Left lung (tissue), 10 donors: ENCODE measurements around the gene SMKR1. TPM values are rescaled to one million over a fixed set of nuclear protein-coding genes. Genes with fewer than 3 reads are reported as not detected.

Experiments
- ATAC-seq: fragments of 200-7000 bp; cut with Tn5 transposase; one replicate; pipeline ENCODE4 v1.9.1; 2020; ENCODE audit warnings: moderate library complexity
- DNase-seq, 4 donors: peaks; one replicate each; pipeline ENCODE4 v3.0.0-alpha.2; 2013 to 2020
- H3K27ac ChIP-seq, 2 donors: fragments of 200-600 bp; sonication (generic) in 1 of 2; one replicate each; pipeline versions ENCODE4 v1.5.0 to v1.8.0; 2020 to 2021
- H3K27me3 ChIP-seq, 2 donors: fragments of 200-600 bp; sonication (generic) in 1 of 2; one replicate each; pipeline versions ENCODE4 v1.5.0 to v1.8.0; 2020 to 2021
- H3K36me3 ChIP-seq, 2 donors: fragments of 200-600 bp; sonication (generic) in 1 of 2; one replicate each; pipeline versions ENCODE4 v1.5.0 to v1.8.0; 2020 to 2021
- H3K4me1 ChIP-seq, 2 donors: fragments of 200-600 bp; one replicate each; pipeline ENCODE4 v1.8.0; 2021
- H3K4me3 ChIP-seq, 2 donors: fragments of 200-600 bp; sonication (generic) in 1 of 2; one replicate each; pipeline versions ENCODE4 v1.5.0 to v1.8.0; 2020 to 2021; ENCODE audit warnings: mild to moderate bottlenecking in 1 of 2
- H3K9me3 ChIP-seq, 2 donors: fragments of 200-600 bp; sonication (generic) in 1 of 2; one replicate each; pipeline versions ENCODE4 v1.5.0 to v1.8.0; 2020 to 2021
- intact Hi-C, 2 donors: fragments of 100-400 bp; cut with DNase I; formaldehyde crosslinking; loops; one replicate each; pipeline versions ENCODE4 v1.11.2 to v1.14.2; 2022
- polyA plus RNA-seq, 6 donors: library from polyadenylated mRNA; unstranded; fragments of 120-200 nt; gene quantifications; one replicate each; pipeline ENCODE4 v1.2.1, GENCODE V29; 2013; ENCODE audit not compliant: insufficient read length in 6 of 6
- total RNA-seq, 2 donors: library from RNA; stranded (reverse); fragmentation: NEBNext Ultra II Directional; extraction: Animal tissue kit (Norgen Biotek cat#: 25700); gene quantifications; one replicate each; pipeline ENCODE4 v1.2.1, GENCODE V29; 2021
- TF ChIP-seq, protein P1 (sequence below), 2 donors: fragments of 200-600 bp; sonication (generic) in 1 of 2; IDR thresholded peaks; one replicate each; pipeline versions ENCODE4 v1.5.0 to v1.8.0; 2021; ENCODE audit warnings: antibody characterized with exemption in 2 of 2
- donor health status: DM: no; HTN: yes; CAD: no.
- donor health status: DM: no; HTN: no; CAD: no.

Gene SMKR1
- total and polyA plus RNA-seq, 8 donors = 0.16 to 1.0 (median 0.57) TPM; not detected in 1

DNA sequence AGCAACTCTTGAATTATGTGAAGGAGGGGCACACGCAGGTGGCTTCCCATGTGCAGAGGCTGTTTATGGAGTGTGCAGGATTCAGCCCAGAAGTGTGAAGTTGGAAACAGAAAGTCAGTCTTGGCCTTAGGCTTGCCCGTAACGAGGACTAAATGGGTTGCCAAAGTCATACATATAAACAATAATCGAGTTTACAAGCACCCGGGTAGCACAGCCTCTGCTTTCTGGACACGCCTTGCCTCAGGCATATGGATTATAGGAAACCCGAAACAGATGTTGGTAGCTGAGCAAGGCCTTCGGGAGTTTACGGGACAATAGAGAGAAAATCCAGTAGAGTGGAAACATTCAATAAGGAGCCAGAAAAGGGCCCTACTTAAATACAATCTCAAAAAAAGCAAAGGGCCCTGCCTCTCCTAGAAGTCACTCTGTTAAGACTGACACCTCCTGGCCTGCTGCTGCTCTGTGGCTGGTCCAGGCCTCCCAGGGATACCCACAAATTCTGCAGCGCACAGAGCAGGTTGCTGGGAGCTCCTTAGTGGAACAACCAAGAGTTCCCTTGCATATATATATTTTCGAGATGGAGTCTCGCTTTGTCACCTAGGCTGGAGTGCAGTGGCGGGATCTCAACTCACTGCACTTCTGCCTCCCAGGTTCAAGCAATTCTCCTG is 48.5 kb downstream of the SMKR1 start:
- no peak for ATAC-seq

DNA sequence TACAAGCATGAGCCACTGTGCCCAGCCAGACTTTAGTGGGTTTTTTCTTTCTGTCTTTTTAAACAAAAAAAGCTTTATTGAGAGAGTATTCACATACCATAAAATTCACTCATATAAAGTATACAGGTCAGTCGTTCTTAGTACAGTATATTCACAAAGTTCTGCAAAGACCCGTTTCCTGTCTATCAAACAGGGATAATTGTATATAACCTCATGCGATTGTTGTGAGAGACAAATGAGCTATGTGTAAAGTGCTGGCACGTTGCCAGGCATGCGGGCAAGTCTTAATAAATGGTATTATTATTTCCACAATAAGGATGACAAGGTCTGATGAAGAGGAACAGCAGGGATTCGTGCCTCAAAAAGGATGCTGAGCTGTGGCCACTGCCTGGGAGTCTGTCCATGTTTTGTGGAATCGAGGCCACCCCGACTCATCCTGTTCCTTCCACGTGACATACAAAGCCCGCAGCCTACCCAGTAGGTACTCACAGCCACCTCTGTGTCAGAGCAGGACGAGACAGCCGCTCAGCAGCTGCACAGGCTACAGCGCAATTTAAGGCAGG is 51.6 kb downstream of the SMKR1 start:
- ATAC-seq = no peak
- Histone ChIP-seq H3K36me3 (no peaks in the 10 kb centered on the region), H3K4me1 (no peaks in the 10 kb centered on the region), H3K4me3 (no peak overlapping the region), H3K9me3 (no peaks in the 10 kb centered on the region), H3K27ac (no peak overlapping the region), H3K27me3 (peaks cover 0 to 30% of the 10 kb centered on the region in 2 donors)
- TF ChIP-seq, protein P1, sequence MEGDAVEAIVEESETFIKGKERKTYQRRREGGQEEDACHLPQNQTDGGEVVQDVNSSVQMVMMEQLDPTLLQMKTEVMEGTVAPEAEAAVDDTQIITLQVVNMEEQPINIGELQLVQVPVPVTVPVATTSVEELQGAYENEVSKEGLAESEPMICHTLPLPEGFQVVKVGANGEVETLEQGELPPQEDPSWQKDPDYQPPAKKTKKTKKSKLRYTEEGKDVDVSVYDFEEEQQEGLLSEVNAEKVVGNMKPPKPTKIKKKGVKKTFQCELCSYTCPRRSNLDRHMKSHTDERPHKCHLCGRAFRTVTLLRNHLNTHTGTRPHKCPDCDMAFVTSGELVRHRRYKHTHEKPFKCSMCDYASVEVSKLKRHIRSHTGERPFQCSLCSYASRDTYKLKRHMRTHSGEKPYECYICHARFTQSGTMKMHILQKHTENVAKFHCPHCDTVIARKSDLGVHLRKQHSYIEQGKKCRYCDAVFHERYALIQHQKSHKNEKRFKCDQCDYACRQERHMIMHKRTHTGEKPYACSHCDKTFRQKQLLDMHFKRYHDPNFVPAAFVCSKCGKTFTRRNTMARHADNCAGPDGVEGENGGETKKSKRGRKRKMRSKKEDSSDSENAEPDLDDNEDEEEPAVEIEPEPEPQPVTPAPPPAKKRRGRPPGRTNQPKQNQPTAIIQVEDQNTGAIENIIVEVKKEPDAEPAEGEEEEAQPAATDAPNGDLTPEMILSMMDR (IDR thresholded peaks at IDR 0.05) = no peak
- no peak for DNase-seq
- intact Hi-C loops = no loop called here

More for the DNA sequence above, 48.5 kb downstream of the SMKR1 start:
- Histone ChIP-seq H3K4me1 (no peaks in the 10 kb centered on the region), H3K36me3 (no peaks in the 10 kb centered on the region), H3K27ac (no peak overlapping the region), H3K9me3 (no peaks in the 10 kb centered on the region), H3K27me3 (peaks cover 0 to 21% of the 10 kb centered on the region in 2 donors), H3K4me3 (no peak overlapping the region)
- DNase-seq = no peak
- TF ChIP-seq, protein P1 (IDR thresholded peaks at IDR 0.05) = no peak
- intact Hi-C loops = no loop called here

DNA sequence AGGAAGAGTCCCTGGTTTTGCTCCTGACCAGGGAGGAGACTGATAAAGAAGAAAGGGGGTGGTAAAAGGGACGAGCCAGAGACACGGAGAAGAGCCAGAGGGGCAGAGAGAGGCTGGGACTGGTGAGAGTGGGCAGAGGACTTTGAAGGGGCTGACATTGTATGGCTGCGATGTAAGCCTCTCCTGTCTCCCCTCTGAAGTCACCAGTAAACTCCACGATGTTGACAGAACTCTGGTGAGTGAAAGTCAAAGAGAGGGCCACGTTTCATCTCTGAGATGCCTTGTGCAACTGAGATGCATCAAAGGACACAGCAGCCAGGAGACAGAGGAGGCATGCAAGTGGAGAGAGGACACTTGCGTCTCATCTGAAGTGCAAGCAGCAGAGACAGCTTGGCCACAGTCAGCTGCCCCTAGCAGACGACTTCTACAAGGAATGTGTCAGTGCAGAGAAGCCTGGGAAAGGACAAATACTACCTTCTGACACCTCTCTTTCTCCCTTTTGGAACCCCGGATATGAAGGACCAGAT is 54.3 kb downstream of the SMKR1 start:
- no peaks in the 10 kb centered on the region for H3K9me3 ChIP-seq
- H3K4me3 ChIP-seq = no peak overlapping the region
- DNase-seq (no peak), ATAC-seq (no peak)
- intact Hi-C loops = no loop called here
- H3K4me1 ChIP-seq = peaks cover 0 to 4% of the 10 kb centered on the region in 2 donors
- no peaks in the 10 kb centered on the region for H3K36me3 ChIP-seq
- H3K27ac ChIP-seq = no peak overlapping the region
- H3K27me3 ChIP-seq = peaks cover 0 to 39% of the 10 kb centered on the region in 2 donors
- TF ChIP-seq, protein P1 (IDR thresholded peaks at IDR 0.05) = no peak

DNA sequence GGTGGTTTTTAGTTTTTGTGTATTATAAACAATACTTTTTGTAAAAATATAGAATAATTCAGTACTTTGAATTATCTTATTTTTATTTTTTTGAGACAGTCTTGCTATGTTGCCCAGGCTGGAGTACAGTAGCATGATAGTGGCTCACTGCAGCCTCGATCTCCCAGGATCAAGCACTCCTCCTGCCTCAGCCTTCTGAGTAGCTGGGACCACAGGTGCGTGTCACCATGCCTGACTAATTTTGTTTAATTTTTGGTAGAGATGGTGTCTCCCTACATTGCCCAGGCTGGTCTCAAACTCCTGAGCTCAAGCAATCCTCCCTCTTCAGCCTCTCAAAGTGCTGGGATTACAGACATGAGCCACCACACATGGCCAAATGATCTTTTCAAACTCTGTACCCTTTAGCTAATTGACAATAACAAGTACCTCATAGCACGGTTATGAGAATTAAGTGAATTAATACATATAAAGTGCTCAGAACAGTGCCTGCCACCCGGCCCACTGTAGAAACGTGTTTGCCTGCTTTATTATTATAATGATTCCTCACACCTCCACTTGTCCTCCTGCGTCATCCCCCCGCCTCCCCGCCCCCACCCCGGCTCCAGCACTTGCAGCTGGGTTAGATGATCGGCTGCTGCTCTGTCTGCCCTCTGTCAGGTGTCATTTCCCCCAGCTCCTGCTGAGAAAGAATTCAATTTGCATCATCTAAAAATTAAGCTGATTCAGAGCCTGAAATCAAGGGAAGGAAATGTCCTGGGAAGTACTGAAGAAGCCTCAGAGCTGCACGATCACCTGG is 55.6 kb downstream of the SMKR1 start:
- DNase-seq = no peak
- H3K4me1 ChIP-seq = peaks cover 0 to 10% of the 10 kb centered on the region in 2 donors
- H3K27ac ChIP-seq = no peak overlapping the region
- no peaks in the 10 kb centered on the region for H3K36me3 ChIP-seq
- peaks cover 0 to 37% of the 10 kb centered on the region in 2 donors for H3K27me3 ChIP-seq
- no peak for ATAC-seq
- TF ChIP-seq, protein P1 (IDR thresholded peaks at IDR 0.05) = no peak
- no peak overlapping the region for H3K4me3 ChIP-seq
- H3K9me3 ChIP-seq = no peaks in the 10 kb centered on the region
- intact Hi-C loops = no loop called here

DNA sequence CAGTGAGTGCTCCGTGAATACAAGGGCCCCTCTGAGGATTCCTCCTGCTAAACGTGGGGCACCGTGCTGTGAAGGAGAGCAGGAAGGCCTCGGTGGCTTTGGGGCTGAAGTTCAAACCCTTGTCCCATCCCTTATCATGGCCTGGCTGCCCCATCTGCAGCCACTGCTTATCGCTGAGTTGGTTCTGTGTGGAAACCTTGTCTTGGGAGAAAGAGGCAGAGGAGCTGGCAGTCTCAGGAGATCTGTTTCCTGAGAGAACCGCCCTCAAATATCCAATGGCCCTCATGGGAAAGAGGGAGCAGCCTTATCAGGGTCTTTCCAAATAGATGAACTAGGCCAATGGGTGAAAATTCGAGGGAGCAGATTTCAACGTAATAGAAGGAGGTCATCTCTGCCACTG is 57.2 kb downstream of the SMKR1 start:
- ATAC-seq (no peak), DNase-seq (no peak)
- intact Hi-C loops = no loop called here
- Histone ChIP-seq H3K27me3 (peaks cover 0 to 36% of the 10 kb centered on the region in 2 donors), H3K9me3 (no peaks in the 10 kb centered on the region), H3K27ac (no peak overlapping the region), H3K4me1 (peaks cover 0 to 10% of the 10 kb centered on the region in 2 donors), H3K4me3 (no peak overlapping the region), H3K36me3 (no peaks in the 10 kb centered on the region)
- TF ChIP-seq, protein P1 (IDR thresholded peaks at IDR 0.05) = no peak
